ENCODE measurements around the gene TMF1. TPM values are rescaled to one million over a fixed set of nuclear protein-coding genes. Genes with fewer than 3 reads are reported as not detected.
A peak's percentile ranks its signal among the peaks of the same experiment; 100 is the strongest.

Gene TMF1
- total RNA-seq, 1 donor from 2014 or later = 37.6 TPM

- no peak for DNase-seq (ENCODE audit: low read depth)
These were observed 68.1 kb downstream of the TMF1 start for GRCh38 chr3:68984011-68984530.

DNA sequence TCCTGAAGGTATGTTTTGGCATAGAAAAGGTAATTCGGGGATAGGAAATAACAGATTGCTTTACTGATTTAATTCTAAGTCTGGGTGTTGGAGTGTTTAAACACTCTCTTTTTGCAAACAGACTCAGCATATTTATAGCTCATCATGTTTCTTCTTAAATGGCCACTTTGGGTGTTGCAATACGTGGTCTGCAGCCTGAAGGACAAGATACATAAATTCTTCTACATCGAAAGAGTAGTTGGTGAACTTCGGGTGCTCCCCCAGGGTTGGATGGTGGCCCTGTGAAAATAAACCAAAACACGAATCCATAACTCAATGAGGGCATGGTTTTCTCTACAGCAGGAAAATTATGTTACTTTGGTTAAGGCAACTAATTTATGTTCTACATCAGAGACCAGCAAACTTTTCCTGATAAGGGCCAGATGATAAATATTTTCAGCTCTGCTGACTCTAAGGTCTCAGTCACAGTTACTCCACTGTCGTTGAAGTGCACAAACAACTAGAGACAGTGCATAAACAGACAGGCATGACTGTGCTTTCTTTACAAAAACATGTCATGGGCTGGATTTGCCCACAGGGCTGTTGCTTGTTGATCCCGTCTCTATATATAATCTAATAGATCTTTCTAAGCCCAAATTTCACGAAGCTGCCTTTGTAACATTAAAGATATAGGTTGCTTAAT lies 74.5 kb downstream of the TMF1 start:
- DNase-seq (ENCODE audit: low read depth) = no peak

- DNase-seq (ENCODE audit: low read depth) = no peak
These were observed 77.4 kb downstream of the TMF1 start for GRCh38 chr3:68974711-68975110.

DNA sequence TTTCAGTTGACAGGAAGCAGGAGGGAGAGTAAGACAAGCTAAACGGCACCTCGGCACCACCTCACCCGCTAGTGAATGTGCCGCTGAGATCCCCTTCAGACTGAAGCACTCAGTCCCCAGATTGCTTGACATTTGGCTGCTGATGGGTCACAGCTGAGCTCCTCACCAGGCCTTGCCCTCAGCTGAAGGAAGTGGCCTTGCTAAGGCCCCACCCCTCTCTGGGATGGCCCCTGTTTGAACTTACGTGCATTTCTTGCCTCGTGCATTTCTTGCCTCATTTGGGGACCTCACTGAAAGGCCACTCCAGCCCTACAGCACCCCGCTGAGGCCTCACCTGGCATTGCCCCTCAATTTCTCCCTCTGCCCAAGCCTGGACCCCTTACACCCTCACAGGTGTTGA lies 78.5 kb downstream of the TMF1 start:
- no peak for DNase-seq (ENCODE audit: low read depth)

GRCh38 chr3:68972358-68972979 lies 79.7 kb downstream of the TMF1 start:
- DNase-seq (ENCODE audit: low read depth) = peak; percentile 67

MicroRNAs within 50 kb of the gene (microRNA counts, 767-probe panel; counts per million panel counts)
- microRNA hsa-miR-3136-5p = not detected

Small RNA genes lying within 50 kb of the gene (microRNA-seq; reads per million reads assigned to microRNA genes)
- gene MIR3136 = 1.3 reads per million

Other genes with a start within 250 kb of the TMF1 start
- not detected in 2 replicates for gene TAFA4, start 119.8 kb downstream of the TMF1 start, total RNA-seq
- 43.2 and 46.0 TPM in 2 replicates for gene EOGT, start 38.6 kb downstream of the TMF1 start, total RNA-seq
- gene UBA3, start 28.0 kb upstream of the TMF1 start, total RNA-seq = 69.4 and 82.5 TPM in 2 replicates
- gene ARL6IP5, start 32.6 kb upstream of the TMF1 start, total RNA-seq = 275 and 433 TPM in 2 replicates
- 71.3 and 168 TPM in 2 replicates for gene LMOD3, start 70.3 kb upstream of the TMF1 start, total RNA-seq

Measured in myocyte (in vitro differentiated cells).